GM19023 (cell line): ENCODE data around the gene FRMD4A.
A peak's percentile ranks its signal among the peaks of the same experiment; 100 is the strongest.

ENCODE experiments used
- ATAC-seq: cut with Tn5 transposase; IDR thresholded peaks from one replicate; pipeline ENCODE4 v1.9.1; 2021; ENCODE audit warnings: mild to moderate bottlenecking, moderate library complexity; ENCODE audit not compliant: unreplicated experiment

FRMD4A gene

DNA sequence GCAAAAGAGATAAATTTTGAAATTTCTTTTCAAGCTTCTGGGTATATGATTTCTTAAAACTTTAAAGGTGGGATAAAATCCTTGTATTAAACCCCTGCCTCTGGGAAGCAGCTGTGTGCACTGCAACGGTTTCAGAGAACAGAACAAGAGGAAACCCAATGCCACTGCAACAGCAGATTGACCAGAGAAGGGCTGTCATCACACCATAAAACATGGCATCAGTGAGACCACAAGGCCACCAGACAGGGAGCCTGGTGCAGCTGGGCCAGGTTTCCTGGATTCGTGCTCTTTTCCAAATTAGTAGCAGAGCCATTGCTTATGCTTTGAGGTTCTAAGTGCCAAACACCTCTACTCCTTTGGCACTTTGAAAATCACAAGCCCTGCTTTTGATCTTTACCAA lies 591.5 kb downstream of the FRMD4A start:
- no peak for ATAC-seq

DNA sequence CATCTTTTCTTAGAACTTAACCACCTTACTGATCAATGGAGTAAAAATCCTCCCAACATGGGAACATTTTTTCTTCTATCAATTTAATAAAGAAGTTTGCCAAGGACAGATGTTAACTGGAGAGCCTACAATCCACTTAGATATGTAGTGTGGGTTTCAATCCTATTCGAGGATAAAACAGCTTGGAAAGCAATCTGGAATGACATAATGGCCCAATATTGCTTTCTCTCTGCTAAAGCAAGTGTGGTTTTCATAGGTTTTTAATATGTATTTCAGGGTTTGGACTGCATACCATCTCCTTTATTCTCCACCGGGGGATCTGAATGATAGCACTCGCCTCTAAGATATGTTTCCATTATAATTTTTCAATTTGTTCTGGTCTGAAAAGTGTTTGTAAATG lies 594.2 kb downstream of the FRMD4A start:
- no peak for ATAC-seq

DNA sequence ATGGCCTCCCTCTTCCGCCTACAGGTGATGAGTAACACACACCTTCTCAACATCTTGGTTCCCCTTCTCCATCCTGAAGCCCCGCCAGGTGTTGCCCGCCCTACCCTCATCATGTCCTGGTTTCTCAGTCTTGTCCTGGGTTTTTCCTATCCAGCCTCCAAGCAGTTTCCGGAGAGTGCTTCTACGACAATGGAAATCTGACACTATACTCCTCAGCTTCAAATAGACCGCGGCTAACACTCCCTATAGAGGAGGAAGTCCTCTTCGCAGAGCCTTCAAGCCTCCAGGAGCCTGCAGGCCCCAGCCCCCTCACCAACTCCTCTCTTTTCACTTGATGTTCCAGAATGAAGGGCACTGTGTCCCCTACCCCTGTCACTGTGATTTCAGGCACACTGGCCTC lies 596.6 kb downstream of the FRMD4A start:
- no peak for ATAC-seq

DNA sequence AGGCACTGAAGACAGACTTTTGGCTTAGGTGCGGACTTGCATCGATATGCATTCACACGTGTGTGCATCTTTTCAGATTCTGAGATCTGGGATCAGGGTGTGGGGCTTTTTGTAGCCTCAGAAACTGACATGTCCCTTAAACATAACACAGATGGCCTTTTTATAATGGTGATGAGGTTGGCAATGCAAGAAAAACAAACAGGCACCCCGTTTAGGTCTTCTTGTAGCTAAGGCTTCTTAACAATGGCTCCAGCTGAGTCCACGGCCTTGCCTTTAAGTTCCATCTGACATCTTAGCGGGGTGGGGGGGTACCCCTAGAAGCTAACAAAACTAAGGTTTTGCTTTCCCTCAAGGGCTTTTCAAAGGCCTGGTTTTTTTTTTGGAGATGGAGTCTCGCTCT lies 597.7 kb downstream of the FRMD4A start:
- ATAC-seq: no peak

DNA sequence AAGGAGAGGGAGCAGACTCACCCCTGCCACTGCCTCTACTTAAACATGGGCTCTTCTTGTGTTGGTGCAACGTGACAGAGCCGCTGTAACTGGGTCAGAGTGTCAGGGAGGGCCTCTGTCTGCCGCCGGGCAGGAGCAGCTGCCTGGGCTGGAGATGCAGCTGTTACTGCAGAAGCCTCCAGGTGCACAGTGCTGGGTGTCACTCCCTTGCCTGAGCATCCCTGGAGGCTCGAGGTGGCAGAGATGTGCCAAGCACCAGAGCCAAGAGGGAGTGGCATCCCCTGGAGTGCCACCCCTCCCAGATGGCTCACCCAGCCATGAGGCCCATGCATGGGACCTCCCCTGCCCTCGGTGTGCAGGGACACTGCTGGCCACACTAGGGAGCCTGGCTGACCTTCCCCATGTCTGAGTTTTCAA lies 598.3 kb downstream of the FRMD4A start:
- ATAC-seq: no peak

DNA sequence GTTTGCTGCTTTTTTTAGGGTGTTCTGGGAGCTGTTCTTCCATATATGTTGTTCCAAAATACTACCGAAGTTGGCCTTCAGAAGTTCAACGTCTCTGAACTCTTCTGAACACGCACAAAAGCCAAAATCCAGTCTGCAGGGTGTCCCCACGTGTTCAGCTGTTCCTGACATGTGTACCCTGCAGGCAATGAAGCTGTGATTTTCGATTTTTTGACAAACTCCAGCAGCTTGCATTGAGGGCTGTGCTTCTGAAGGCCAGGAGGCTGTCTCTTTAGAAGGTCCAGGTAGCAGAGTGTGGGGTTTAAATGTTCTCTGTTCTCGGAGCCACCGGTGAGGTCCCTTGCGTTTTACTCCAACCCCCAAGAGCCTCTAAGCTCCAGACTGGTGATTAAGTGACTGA lies 598.9 kb downstream of the FRMD4A start:
- no peak for ATAC-seq

DNA sequence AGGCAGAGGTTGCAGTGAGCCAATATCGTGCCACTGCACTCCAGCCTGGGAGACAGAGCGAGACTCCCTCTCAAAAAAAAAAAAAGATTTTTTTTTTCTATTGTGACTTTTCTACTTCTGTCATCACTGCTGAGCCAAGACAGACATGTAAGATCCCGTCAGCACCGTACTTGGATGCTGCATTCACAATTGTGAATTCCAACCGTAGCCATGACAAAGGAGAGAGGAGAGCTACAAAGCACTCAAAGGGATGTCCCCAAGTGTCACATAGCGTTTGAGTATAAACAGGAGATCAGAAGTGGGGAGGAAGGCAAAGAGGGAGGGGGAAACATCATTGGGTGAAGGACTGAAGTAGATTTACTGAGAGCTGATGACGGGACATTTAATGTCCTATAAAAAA lies 599.8 kb downstream of the FRMD4A start:
- no peak for ATAC-seq

DNA sequence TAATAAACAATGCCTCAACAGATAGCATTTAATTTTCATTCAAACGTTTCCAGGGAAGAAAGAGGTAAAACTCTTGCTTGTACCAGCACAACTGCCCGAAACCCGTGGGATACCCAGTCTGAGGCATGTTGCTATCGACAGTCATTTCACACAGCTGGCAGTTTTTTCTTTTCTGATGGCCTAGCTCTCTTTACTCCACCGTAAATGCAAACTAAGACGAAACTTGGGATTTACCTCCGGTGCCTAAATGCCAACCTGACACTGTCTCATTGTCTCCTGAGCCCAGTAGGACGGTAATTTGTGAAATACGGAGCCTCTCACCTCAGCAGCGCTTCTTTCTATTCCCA lies 600.4 kb downstream of the FRMD4A start:
- ATAC-seq: no peak

DNA sequence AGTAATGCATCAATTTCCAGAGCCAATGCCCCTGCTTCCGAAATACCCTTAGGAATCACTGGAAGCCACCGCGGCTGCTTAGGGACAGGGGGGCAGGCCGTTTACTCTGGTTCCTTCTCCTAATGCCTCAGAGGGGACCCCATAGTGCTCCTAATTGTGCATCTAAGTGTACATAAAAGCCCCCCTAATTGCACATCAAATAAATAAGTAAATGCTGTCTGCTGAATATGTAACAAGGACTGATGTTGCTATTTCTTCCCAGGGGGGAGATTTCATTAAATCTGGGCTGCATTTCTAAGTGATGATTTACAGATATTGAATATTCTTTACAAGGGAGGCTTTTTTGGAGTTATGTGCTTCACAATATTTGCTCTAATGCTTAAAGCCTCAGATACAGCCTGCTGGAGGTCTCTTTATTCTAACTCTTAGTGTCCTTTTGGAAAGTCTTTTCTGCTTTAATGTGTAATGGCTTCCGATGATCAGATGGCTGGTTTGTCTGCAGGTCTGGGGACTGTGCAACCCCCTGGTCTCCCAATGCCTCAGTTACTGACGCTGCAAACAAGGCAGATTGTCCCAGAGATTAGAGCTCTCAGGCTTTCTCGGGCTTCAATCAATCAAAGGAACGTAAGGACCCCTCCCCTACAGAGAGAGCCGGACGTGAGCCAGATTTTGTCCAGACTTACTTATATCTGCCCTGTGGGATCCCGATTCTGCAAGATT lies 601.0 kb downstream of the FRMD4A start:
- no peak for ATAC-seq

DNA sequence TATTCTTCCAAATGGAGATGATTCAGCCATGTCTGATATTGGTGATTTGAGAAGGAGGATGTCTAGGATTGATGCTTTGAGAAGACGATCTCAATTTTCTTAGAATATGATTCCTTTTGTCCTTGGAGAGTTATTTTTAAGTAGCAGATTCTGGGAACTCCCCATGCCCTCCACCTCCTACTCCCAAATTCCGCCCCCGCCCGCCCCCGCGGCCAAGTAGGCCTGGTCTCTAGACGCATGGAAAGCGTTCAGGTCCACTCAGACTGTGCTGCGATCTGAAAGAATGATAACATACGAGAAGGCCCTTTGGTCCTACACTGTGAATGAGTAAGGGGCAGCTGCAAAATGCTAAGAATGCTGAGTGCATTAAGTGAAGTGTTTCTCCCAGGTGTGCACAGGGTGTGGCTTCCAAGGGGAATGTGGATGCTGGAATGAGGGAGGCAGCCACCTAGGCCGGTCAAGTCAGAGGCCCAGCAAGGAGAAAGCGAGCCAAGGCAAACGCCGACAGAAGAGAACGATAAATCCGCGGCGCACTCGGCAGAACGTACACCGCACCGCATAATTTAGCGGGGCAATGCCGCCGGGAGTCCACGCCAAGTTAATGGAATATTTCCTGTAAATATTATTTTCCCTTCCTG lies 601.7 kb downstream of the FRMD4A start:
- ATAC-seq: no peak

DNA sequence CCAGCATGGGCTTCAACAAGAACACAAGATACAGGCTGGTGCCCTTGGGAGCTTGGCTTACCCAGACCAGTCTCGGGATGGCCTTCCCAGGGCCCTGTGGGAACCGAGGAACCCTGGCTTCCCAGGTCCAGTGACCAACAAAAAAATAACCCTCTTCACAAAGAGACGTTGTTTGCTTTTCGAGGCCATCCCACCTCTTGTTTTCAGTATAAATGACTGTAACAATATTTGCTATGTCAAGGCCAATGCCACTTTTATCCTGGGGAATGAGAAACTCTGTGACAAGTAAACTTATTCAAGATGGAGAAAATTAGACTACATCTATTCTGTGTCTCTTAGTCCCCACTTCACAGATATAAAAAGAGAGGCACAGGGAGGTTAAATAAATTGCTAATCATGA lies 605.1 kb downstream of the FRMD4A start:
- no peak for ATAC-seq

DNA sequence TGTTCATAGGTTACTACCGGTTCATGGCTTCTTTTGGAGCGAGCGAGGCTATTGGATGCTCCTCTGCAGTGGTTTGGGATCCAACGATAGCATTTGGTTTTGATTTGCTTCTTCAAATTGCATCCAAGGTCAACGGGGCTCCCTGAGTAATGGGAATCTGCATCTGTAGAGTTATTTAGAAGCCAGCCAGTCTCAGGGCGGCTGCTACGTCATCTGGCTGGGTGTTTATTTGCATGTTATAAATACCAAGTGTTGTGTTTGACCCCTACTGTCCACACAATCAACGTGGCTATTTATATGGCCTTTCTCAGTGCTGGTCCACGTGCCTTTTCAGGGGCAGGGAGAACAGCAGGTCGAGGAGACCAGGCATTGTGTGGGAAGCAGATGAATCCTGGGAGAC lies 606.2 kb downstream of the FRMD4A start:
- ATAC-seq: no peak

DNA sequence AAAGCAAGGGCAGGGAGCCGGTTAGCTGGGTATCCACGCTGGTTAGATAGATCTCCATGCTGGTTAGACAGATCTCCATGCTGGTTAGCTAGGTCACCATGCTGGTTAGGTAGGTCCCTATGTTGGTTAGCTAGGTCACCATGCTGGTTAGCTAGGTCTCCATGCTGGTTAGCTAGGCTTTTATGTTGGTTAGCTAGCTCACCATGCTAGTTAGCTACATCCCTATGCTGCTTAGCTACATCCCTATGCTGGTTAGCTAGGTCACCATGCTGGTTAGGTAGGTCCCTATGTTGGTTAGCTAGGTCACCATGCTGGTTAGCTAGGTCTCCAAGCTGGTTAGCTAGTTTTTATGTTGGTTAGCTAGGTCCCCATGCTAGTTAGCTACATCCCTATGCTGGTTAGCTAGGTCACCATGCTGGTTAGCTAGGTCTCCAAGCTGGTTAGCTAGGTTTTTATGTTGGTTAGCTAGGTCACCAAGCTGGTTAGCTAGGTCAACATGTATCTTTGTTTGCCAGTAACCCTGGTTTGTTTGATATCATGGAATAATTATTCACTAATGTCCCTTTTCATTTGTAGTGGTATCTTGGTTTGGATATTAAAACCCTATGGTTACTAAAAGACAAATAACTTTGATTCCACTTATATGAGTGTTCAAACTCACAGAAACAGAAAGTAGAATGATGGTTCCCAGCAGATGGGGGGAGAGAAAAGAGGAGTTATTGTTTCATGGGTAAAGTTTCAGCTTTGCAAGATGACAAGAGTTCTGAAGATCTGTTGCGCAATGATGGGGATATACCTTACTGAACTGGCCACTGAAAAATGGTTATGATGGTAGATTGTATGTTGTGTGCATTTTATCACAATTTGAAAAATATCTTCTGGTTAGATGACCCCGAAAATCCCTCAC lies 607.7 kb downstream of the FRMD4A start:
- no peak for ATAC-seq

DNA sequence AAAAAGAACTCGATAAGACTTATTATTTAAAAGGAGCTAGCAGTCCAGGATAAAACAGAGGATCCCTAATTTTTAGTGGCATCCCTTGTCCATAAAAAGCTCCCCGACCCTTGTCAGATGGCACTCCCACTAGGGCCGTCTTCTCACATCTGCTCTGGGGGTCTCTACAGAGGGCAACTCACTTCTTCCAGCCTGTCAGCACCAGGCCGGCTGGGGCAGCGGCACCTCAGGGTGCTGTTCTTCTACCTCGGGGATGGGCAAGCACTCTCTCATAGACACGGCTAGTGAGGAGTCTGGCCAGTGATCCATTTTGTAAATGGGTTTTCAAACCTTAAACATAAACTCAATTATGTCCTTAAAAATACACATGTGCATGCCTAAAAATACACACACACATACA lies 609.2 kb downstream of the FRMD4A start:
- ATAC-seq: no peak

DNA sequence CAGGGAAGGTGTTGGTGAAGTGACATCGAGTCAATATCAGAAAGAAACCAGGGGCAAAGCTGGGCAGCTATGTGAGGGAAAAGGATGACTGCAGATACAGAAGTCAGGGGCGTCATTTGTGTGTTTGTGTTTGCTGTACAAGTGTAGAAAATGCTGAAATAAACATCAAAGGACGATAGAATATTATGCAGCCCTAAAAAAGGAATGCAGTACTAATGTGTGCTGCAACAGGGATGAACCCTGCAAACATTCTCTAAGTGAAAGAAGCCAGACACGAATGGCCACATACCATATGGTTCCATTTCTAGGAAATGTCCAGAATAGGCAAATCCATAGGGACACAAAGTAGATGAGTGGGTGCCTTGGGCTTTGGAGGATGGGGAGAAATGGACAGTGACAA lies 610.0 kb downstream of the FRMD4A start:
- ATAC-seq: no peak

DNA sequence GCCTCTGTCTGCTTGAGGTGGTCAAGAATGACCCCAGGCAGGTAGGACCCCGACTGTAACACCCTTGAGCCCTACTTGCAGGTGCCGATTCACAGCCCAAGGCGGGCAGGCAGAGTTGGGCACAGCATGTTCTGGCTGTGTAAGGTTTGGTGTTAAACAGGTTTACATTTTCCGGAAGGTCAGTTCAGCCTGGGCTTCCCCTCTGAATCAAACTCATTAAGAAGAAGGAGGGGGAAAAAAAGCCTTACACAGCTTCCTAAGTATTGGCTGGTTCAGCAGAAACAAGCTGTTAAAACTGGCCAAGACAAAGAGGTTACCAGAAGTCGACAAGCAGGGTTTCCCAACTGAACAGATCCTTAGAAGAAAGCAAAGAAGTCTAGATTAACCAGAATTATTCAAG lies 611.3 kb downstream of the FRMD4A start:
- ATAC-seq: no peak

DNA sequence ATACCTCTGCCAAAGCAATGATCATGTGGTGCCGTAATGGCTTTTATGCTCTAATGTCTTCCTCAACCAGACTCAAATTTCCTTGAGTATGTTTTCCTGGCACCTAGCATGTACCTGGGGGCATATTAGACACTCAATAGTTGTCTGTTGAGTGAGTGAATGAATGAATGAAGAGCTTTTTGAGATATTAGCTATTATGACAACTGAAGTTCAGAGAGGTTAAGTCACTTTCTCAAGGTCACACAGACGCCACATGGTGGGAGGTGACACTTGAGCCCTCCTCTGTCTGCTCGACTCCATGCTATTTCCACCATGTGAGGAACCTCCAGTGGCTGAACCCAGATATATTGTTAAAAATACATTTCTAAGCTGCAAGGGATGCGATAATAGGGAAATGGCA lies 611.9 kb downstream of the FRMD4A start:
- ATAC-seq: no peak

DNA sequence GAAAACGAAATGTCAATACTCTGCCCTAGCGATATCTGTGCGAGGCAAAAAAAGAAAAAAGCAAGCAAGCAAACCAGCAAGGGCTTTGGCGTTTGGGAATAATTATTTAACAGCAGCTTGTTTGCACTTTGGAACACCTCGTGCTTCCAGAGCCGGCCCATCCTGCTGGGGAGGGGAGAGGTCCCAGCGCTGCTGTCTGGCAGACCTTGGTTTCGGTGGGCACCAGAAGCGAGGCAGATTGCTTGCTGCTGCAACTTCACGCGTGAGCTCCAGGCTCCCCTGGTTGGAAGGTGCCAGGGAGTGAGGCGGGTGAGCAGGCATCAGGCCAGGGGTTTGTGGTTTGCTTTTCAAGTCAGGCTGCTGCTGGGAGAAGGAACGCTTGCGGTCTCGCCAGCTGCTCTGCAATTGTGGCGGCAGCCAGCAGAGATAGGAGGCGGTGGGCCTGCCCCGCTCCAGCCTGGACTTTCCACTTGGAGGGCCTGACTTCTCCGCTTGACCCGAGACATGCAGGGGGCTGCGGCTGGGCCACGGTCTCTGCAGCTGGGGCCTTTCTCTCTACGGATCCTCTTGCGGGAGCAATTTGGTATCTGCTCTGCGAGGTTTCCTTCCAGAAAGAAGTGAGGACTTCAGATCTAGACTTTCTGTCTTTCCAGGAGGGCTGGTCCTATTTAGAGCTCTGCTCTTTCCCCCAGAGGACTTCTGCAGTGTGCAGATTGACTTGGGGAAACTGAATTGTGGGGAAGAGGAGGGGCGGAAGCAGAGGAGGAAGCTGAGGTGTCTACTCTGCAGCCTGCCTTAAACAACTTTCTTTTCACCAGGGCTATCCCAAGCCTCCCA lies 612.6 kb downstream of the FRMD4A start:
- peak; percentile 47 for ATAC-seq

DNA sequence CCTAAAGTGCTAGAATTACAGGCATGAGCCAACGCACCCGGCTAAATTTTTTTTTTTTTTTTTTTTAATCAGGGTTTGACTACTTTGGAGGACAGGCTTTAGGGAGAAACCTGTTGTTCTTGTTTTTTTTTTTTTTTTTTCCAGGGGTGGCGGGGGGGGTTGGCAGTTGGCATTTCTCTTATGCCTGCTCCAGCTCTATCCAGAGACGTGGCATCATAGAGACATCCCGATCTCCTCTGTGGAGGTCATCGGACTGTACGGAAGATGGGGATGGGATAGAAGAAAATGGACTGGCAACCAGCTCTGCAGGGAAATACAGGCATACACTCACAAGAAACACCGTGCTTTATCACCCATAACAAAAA lies 613.2 kb downstream of the FRMD4A start:
- no peak for ATAC-seq

DNA sequence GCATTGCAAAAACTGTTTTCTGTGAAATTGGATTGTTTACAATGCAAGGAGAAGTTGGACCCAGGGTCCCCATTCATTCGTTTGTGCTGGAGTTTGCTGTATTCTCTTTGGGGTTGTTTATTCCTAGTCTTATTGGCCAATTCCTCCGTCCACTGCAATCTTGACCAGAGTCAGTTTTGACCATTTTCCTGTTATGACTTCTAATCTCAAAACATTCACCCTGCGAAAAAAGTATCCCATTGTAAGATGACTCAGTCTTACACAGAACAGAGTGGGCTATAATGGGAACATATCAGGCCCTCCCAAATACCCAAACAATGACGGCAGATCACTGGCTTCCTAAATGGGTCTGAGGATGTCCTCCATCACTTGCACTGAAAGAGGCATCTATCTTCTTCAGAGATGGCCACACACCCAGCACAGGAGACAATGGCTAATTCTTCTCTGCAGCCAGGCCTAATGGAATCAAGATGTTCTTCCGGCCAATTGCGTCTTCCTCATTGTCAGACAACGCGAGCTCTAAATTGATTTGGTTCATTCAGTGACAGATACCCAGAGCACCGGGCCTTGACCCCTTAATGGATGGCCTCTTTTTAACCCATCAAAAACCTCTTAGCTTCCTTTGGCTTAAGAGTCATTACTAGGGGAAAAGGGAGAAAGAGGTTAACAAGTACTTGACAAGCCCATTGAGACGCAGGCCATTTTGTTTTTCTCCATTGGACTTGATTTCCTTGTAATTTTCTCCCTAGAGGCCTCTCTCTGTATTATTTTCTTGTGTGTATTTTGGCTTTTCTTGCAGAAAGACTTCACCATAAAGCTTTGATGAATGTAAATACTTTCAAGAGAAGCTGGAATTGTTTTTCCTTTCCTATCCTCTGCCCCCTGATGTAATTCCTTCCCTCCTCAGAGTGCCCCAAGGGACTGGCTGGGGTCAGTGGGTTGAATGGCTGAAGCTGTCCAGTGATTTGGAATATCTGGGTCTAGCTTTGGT lies 614.3 kb downstream of the FRMD4A start:
- no peak for ATAC-seq
